HEK293T (cell line): ENCODE results near the gene GRAP2.
"Not testable (repeated sequence)": the region's sequence is repeated elsewhere in the genome, so short reads cannot be mapped to it uniquely, and the experiment has no call there.

Experiments used
- CTCF ChIA-PET: fragments of 350-600 bp; formaldehyde crosslinking; extraction: SDS; loops from one replicate; lab custom pipeline; 2021; ENCODE audit warnings: antibody characterized with exemption, inconsistent platforms; lab: Yijun Ruan, JAX
- POLR2A ChIA-PET: fragments of 350-600 bp; formaldehyde crosslinking; extraction: SDS; loops from one replicate; lab custom pipeline; 2020; ENCODE audit warnings: antibody characterized with exemption, inconsistent platforms; lab: Yijun Ruan, JAX
- DNase-seq: peaks from one replicate; pipeline ENCODE4 v3.0.0; 2012; ENCODE audit warnings: mixed read lengths; ENCODE audit errors: extremely low spot score
- ARNT ChIP-seq: fragments of 450-650 bp; IDR thresholded peaks from 2 replicates; pipeline ENCODE4 v1.6.1; 2017; ENCODE audit warnings: mild to moderate bottlenecking
- BHLHE40 ChIP-seq: fragments of 450-650 bp; IDR thresholded peaks from 2 replicates; pipeline ENCODE4 v1.6.1; 2016; ENCODE audit warnings: mild to moderate bottlenecking, moderate library complexity, borderline replicate concordance
- CTBP1 ChIP-seq: fragments of 450-650 bp; IDR thresholded peaks from 2 replicates; pipeline ENCODE4 v1.6.1; 2016; ENCODE audit warnings: borderline replicate concordance
- ELF4 ChIP-seq: fragments of 450-650 bp; IDR thresholded peaks from 2 replicates; pipeline ENCODE4 v1.6.1; 2017; ENCODE audit warnings: antibody characterized with exemption
- FOXA1 ChIP-seq: fragments of 450-650 bp; IDR thresholded peaks from 2 replicates; pipeline ENCODE4 v1.6.1; 2016; ENCODE audit warnings: mild to moderate bottlenecking
- FOXK2 ChIP-seq: fragments of 450-650 bp; IDR thresholded peaks from 2 replicates; pipeline ENCODE4 v1.6.1; 2016; ENCODE audit warnings: mild to moderate bottlenecking
- FOXM1 ChIP-seq: fragments of 450-650 bp; IDR thresholded peaks from 2 replicates; pipeline ENCODE4 v1.6.1; 2017; ENCODE audit warnings: mild to moderate bottlenecking, borderline replicate concordance
- HDGF ChIP-seq: fragments of 450-650 bp; IDR thresholded peaks from 2 replicates; pipeline ENCODE4 v1.6.1; 2017; ENCODE audit warnings: antibody characterized with exemption, borderline replicate concordance
- L3MBTL2 ChIP-seq: fragments of 450-650 bp; conservative IDR thresholded peaks from 2 replicates; pipeline ENCODE4 v1.6.1; 2016; ENCODE audit warnings: mild to moderate bottlenecking
- LEF1 ChIP-seq: fragments of 450-650 bp; IDR thresholded peaks from 2 replicates; pipeline ENCODE4 v1.6.1; 2017; ENCODE audit warnings: mild to moderate bottlenecking, borderline replicate concordance
- NFRKB ChIP-seq: fragments of 450-650 bp; IDR thresholded peaks from 2 replicates; pipeline ENCODE4 v1.6.1; 2016; ENCODE audit warnings: mild to moderate bottlenecking, moderate library complexity
- PKNOX1 ChIP-seq: fragments of 450-650 bp; IDR thresholded peaks from 2 replicates; pipeline ENCODE4 v1.6.1; 2016
- SP1 ChIP-seq: fragments of 450-650 bp; IDR thresholded peaks from 2 replicates; pipeline ENCODE4 v1.6.1; 2017
- SUZ12 ChIP-seq: fragments of 450-650 bp; IDR thresholded peaks from 2 replicates; pipeline ENCODE4 v1.6.1; 2016; ENCODE audit warnings: mild to moderate bottlenecking
- TARDBP ChIP-seq: fragments of 450-650 bp; IDR thresholded peaks from 2 replicates; pipeline ENCODE4 v1.6.1; 2016
- ZNF384 ChIP-seq: fragments of 450-650 bp; IDR thresholded peaks from 2 replicates; pipeline ENCODE4 v1.6.1; 2016

GRAP2 gene

GRCh38 chr22:39943953-39944872 lies 43.3 kb downstream of the GRAP2 start:
- no peak for DNase-seq
- ChIA-PET POLR2A (no interaction called here), CTCF (interaction anchor here (0.7 kb wide), 2 partner anchors 10 to 270 kb away, joined by 3 to 5 read pairs; no protein-coding TSS in a partner anchor)
- TF ChIP-seq ELF4 (no peak), ARNT (no peak), FOXA1 (no peak), FOXK2 (no peak), FOXM1 (no peak), TARDBP (no peak), CTBP1 (no peak), L3MBTL2 (no peak), PKNOX1 (no peak), SP1 (no peak)

- CTCF ChIA-PET: no interaction called here
- TF ChIP-seq ELF4 (no peak), ZNF384 (no peak), TARDBP (no peak), FOXA1 (no peak), FOXM1 (no peak), NFRKB (no peak), CTBP1 (no peak), PKNOX1 (no peak)
- POLR2A ChIA-PET: no interaction called here
- DNase-seq: no peak
Measured at GRCh38 chr22:39946126-39946502, 45.2 kb downstream of the GRAP2 start.

GRCh38 chr22:39946503-39947219 lies 45.8 kb downstream of the GRAP2 start:
- ChIA-PET POLR2A (no interaction called here), CTCF (no interaction called here)
- no peak for DNase-seq
- no peak for TF ChIP-seq CTBP1

GRCh38 chr22:39947220-39948216 lies 46.6 kb downstream of the GRAP2 start:
- no peak for DNase-seq
- TF ChIP-seq NFRKB (no peak), SP1 (no peak), LEF1 (no peak), TARDBP (no peak), BHLHE40 (no peak), ARNT (no peak), CTBP1 (no peak), FOXK2 (no peak), PKNOX1 (no peak), L3MBTL2 (no peak), ZNF384 (no peak), FOXM1 (no peak), SUZ12 (no peak), HDGF (no peak), FOXA1 (no peak)
- CTCF ChIA-PET: no interaction called here
- POLR2A ChIA-PET: no interaction called here

GRCh38 chr22:39949964-39950737 lies 49.3 kb downstream of the GRAP2 start:
- ChIA-PET POLR2A (no interaction called here), CTCF (no interaction called here)
- DNase-seq: no peak
- TF ChIP-seq ARNT (no peak), L3MBTL2 (no peak), TARDBP (no peak), HDGF (no peak)

- CTCF ChIA-PET, POLR2A ChIA-PET, DNase-seq: not testable (repeated sequence)
Measured at GRCh38 chr22:39951603-39952293, 50.9 kb downstream of the GRAP2 start.
